GM18517 (cell line): Measurements from ENCODE around the gene PRPSAP2.

Source experiments
- ATAC-seq: cut with Tn5 transposase; IDR thresholded peaks from one replicate; pipeline ENCODE4 v1.9.1; 2021; ENCODE audit warnings: mild to moderate bottlenecking, moderate library complexity; ENCODE audit not compliant: unreplicated experiment

The PRPSAP2 gene

GRCh38 chr17:18977646-18978045 is 119.7 kb downstream of the PRPSAP2 start:
- no peak for ATAC-seq

- no peak for ATAC-seq
These were observed 120.1 kb downstream of the PRPSAP2 start for GRCh38 chr17:18978050-18978449.

- ATAC-seq = no peak
These were observed 120.7 kb downstream of the PRPSAP2 start for GRCh38 chr17:18978655-18979054.
